ENCODE data around the gene CRYBA4. TPM values are rescaled to one million over a fixed set of nuclear protein-coding genes. Genes with fewer than 3 reads are reported as not detected.

Gene CRYBA4
- total and polyA plus RNA-seq, 10 of the 15 experiments (the other 5 are each of a cell fraction or from before 2014, with no cell fraction given), result 0.12 to 0.17 TPM; not detected in 8

GRCh38 chr22:26610072-26610958 is 11.4 kb upstream of the CRYBA4 start (continued):
- TF ChIP-seq IRF5 (IDR thresholded peaks at IDR 0.05; ENCODE audit: borderline replicate concordance), result no peak
- no peak for TF ChIP-seq RBBP5 (conservative IDR thresholded peaks at IDR 0.05)
- peak; percentile 100 for TF ChIP-seq CBFB (IDR thresholded peaks at IDR 0.05; ENCODE audit: low read depth)
- no peak for TF ChIP-seq ZZZ3 (IDR thresholded peaks at IDR 0.05; ENCODE audit: control insufficient read depth, insufficient read length, low read depth)
- TF ChIP-seq CBX5 (IDR thresholded peaks at IDR 0.05; ENCODE audit: low read depth), result 0 out of 2 replicates have a peak, but pooled peaks have one; percentile 61
- peak; percentile 71 for TF ChIP-seq SMARCA5 (IDR thresholded peaks at IDR 0.05)
- no peak for TF ChIP-seq NFYB (IDR thresholded peaks at IDR 0.05; ENCODE audit: insufficient read depth, low read depth, low read length)
- TF ChIP-seq TCF3 (IDR thresholded peaks at IDR 0.05; ENCODE audit: borderline replicate concordance, insufficient read depth, low read depth, low read length), result peak; percentile 100
- 0 out of 2 replicates have a peak, but pooled peaks have one; percentile 5 for TF ChIP-seq SPI1 (IDR thresholded peaks at IDR 0.05; ENCODE audit: borderline replicate concordance, insufficient read depth, low read depth, low read length)
- TF ChIP-seq EED (IDR thresholded peaks at IDR 0.05; ENCODE audit: low read depth), result peak; percentile 100
- TF ChIP-seq RELB (IDR thresholded peaks at IDR 0.05; ENCODE audit: low read depth), result peak; percentile 98
- TF ChIP-seq ZNF384 (IDR thresholded peaks at IDR 0.05; ENCODE audit: borderline replicate concordance, low read depth, low read length), result peak; percentile 46
- TF ChIP-seq RAD51 (IDR thresholded peaks at IDR 0.05), result peak; percentile 81
- no peak for TF ChIP-seq SIN3A (IDR thresholded peaks at IDR 0.05; ENCODE audit: low read depth, low read length)
- peak; percentile 85; the same call in 1 of the 2 replicates for TF ChIP-seq PML (IDR thresholded peaks at IDR 0.05; ENCODE audit: low read length)
- TF ChIP-seq ATF2 (IDR thresholded peaks at IDR 0.05; ENCODE audit: low read length), result peak; percentile 97
- TF ChIP-seq IKZF1 (conservative IDR thresholded peaks at IDR 0.05), result peak; percentile 100
- no peak for TF ChIP-seq E2F8 (IDR thresholded peaks at IDR 0.05; ENCODE audit: low read depth, partially characterized antibody)
- TF ChIP-seq HCFC1 (IDR thresholded peaks at IDR 0.05; ENCODE audit: low read length), result no peak
- TF ChIP-seq BCL3 (IDR thresholded peaks at IDR 0.05; ENCODE audit: borderline replicate concordance, insufficient read depth, low read depth, low read length, poor library complexity, severe bottlenecking), result peak; percentile 77
- TF ChIP-seq ASH2L (IDR thresholded peaks at IDR 0.05; ENCODE audit: borderline replicate concordance, low read depth), result no peak
